IPS-NIHi7 (cell line): ENCODE data around the gene C12orf56.

ENCODE experiments used
- DNase-seq: peaks from one replicate; pipeline ENCODE4 v3.0.0; 2012; ENCODE audit warnings: mixed read lengths; ENCODE audit errors: extremely low spot score

The C12orf56 gene

GRCh38 chr12:64390275-64390851 is at the start of gene C12orf56:
Gene C12orf56 (minus strand): TSS chr12:64390758. CDS start chr12:64390565, 193 bp downstream.
- DNase-seq: peak; percentile 81

- no peak for DNase-seq
Observed at GRCh38 chr12:64440100-64440499, 49.5 kb upstream of the C12orf56 start.

GRCh38 chr12:64433915-64434314 is 43.4 kb upstream of the C12orf56 start:
- no peak for DNase-seq

- no peak for DNase-seq
Observed at GRCh38 chr12:64431791-64432190, 41.2 kb upstream of the C12orf56 start.

- no peak for DNase-seq
Observed at GRCh38 chr12:64430886-64431285, 40.3 kb upstream of the C12orf56 start.

GRCh38 chr12:64428956-64429355 is 38.4 kb upstream of the C12orf56 start:
- no peak for DNase-seq

- DNase-seq: no peak
Observed at GRCh38 chr12:64427988-64428387, 37.4 kb upstream of the C12orf56 start.

- DNase-seq: no peak
Observed at GRCh38 chr12:64419696-64420095, 29.1 kb upstream of the C12orf56 start.

GRCh38 chr12:64418209-64418608 is 27.7 kb upstream of the C12orf56 start:
- DNase-seq: no peak

GRCh38 chr12:64413884-64414283 is 23.3 kb upstream of the C12orf56 start:
- no peak for DNase-seq

- DNase-seq: no peak
Observed at GRCh38 chr12:64412459-64412858, 21.9 kb upstream of the C12orf56 start.

- no peak for DNase-seq
Observed at GRCh38 chr12:64411427-64411826, 20.9 kb upstream of the C12orf56 start.

GRCh38 chr12:64407342-64408223 is 17.0 kb upstream of the C12orf56 start:
- DNase-seq: no peak

GRCh38 chr12:64404470-64405256 is 14.1 kb upstream of the C12orf56 start:
- peak; percentile 41 for DNase-seq

GRCh38 chr12:64403707-64404469 is 13.3 kb upstream of the C12orf56 start, which contains the start of gene XPOT:
Gene XPOT (plus strand): TSS chr12:64404392. CDS start chr12:64410036, 5,644 bp downstream.
- peak; percentile 98 for DNase-seq

- DNase-seq: no peak
Observed at GRCh38 chr12:64402181-64402580, 11.6 kb upstream of the C12orf56 start.

GRCh38 chr12:64400041-64400440 is 9.5 kb upstream of the C12orf56 start:
- DNase-seq: peak; percentile 22

- DNase-seq: no peak
Observed at GRCh38 chr12:64395739-64396138, 5.2 kb upstream of the C12orf56 start.

GRCh38 chr12:64392221-64392620 is 1.7 kb upstream of the C12orf56 start:
- peak; percentile 38 for DNase-seq

- no peak for DNase-seq
Observed at GRCh38 chr12:64389154-64389553, 1.4 kb downstream of the C12orf56 start.

- DNase-seq: no peak
Observed at GRCh38 chr12:64387197-64387816, 3.3 kb downstream of the C12orf56 start.
